Lower lobe of right lung (tissue), 2 donors: ENCODE data around the gene RTN4RL1. TPM values are rescaled to one million over a fixed set of nuclear protein-coding genes. Genes with fewer than 3 reads are reported as not detected.

Source experiments
- ATAC-seq, 2 donors: fragments of 200-7000 bp; cut with Tn5 transposase; one replicate each; pipeline ENCODE4 v1.9.1; 2020 to 2022; ENCODE audit warnings: mild to moderate bottlenecking in 2 of 2, moderate library complexity in 2 of 2
- DNase-seq: peaks from one replicate; pipeline ENCODE4 v3.0.0-alpha.2; 2020
- H3K27ac ChIP-seq: fragments of 200-600 bp; one replicate; pipeline ENCODE4 v1.8.0; 2022
- H3K27me3 ChIP-seq: fragments of 200-600 bp; one replicate; pipeline ENCODE4 v1.8.0; 2022; ENCODE audit warnings: low read depth
- H3K36me3 ChIP-seq: fragments of 200-600 bp; one replicate; pipeline ENCODE4 v1.8.0; 2022; ENCODE audit warnings: mild to moderate bottlenecking
- H3K4me1 ChIP-seq: fragments of 200-600 bp; one replicate; pipeline ENCODE4 v1.8.0; 2022
- H3K4me3 ChIP-seq: fragments of 200-600 bp; one replicate; pipeline ENCODE4 v1.8.0; 2022; ENCODE audit warnings: mild to moderate bottlenecking
- H3K9me3 ChIP-seq: fragments of 200-600 bp; one replicate; pipeline ENCODE4 v1.8.0; 2022
- intact Hi-C: fragments of 100-400 bp; cut with DNase I; formaldehyde crosslinking; loops from one replicate; pipeline ENCODE4 v1.11.0; 2022
- total RNA-seq: library from RNA; stranded (reverse); fragmentation: NEBNext Ultra II Directional; extraction: Animal tissue kit (Norgen Biotek cat#: 25700); gene quantifications from one replicate; pipeline ENCODE4 v1.2.1, GENCODE V29; 2021
- TF ChIP-seq, protein P1 (sequence below): fragments of 200-600 bp; IDR thresholded peaks from one replicate; pipeline ENCODE4 v1.8.0; 2022; ENCODE audit warnings: antibody characterized with exemption, mild to moderate bottlenecking
- donor health status: DM: no; HTN: yes; CAD: no; lungs with severe emphysema.

Gene RTN4RL1
- total RNA-seq, 1 donor from 2014 or later = 5.8 TPM

DNA sequence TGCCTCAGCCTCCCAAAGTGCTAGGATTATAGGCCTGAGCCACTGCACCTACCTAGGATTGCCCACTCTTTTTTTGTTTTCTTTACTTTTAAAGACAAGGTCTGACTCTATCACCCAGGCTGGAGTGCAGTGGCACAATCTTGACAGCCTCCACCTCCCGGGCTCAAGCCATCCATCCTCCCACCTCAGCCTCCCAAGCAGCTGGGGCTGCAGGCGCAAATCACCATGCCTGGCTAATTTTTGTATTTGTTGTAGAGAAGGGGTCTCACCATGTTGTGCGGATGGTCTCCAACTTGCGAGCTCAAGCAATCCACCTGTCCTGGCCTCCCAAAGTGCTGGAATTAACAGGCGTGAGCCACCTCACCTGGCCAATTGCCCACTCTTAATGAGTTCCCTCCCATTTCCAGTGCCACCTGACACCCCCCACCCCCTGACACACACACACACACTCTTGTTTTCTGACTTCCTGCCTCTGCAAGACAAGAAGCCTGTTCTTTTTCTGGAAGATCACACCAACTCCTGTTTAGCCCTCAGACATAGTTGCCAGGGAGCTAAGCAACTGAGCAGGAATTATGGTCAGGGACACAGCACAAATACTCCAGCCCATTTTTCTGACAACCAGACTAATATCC is 19.2 kb upstream of the RTN4RL1 start:
- no peaks in the 10 kb centered on the region for H3K27me3 ChIP-seq
- DNase-seq = no peak
- intact Hi-C loops = no loop called here
- no peak overlapping the region for H3K27ac ChIP-seq
- H3K4me3 ChIP-seq = no peak overlapping the region
- H3K9me3 ChIP-seq = no peaks in the 10 kb centered on the region
- peaks cover 31% of the 10 kb centered on the region for H3K36me3 ChIP-seq
- TF ChIP-seq, protein P1, sequence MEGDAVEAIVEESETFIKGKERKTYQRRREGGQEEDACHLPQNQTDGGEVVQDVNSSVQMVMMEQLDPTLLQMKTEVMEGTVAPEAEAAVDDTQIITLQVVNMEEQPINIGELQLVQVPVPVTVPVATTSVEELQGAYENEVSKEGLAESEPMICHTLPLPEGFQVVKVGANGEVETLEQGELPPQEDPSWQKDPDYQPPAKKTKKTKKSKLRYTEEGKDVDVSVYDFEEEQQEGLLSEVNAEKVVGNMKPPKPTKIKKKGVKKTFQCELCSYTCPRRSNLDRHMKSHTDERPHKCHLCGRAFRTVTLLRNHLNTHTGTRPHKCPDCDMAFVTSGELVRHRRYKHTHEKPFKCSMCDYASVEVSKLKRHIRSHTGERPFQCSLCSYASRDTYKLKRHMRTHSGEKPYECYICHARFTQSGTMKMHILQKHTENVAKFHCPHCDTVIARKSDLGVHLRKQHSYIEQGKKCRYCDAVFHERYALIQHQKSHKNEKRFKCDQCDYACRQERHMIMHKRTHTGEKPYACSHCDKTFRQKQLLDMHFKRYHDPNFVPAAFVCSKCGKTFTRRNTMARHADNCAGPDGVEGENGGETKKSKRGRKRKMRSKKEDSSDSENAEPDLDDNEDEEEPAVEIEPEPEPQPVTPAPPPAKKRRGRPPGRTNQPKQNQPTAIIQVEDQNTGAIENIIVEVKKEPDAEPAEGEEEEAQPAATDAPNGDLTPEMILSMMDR = no peak
- ATAC-seq = no peak
- peaks cover 35% of the 10 kb centered on the region for H3K4me1 ChIP-seq

DNA sequence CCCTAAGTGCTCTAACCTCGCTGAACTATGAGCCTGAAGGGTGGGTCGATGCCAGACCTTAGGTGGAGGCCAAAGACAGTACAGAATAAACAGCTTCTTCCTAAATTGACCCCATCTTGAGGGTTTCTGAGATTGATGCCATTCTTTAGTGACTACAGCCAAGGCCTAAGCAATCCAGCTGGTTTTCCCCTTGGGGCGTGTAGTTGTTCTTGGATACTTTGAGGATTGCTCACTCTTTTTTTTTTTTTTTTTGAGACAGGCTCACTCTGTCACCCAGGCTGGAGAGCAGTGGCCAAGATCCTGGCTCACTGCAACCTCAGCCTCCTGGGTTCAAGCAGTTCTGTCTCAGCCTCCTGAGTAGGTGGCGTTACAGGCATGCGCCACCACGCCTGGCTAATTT is 18.7 kb upstream of the RTN4RL1 start:
- Histone ChIP-seq H3K27me3 (no peaks in the 10 kb centered on the region), H3K4me3 (no peak overlapping the region), H3K4me1 (peaks cover 29% of the 10 kb centered on the region), H3K36me3 (peaks cover 32% of the 10 kb centered on the region), H3K9me3 (no peaks in the 10 kb centered on the region), H3K27ac (no peak overlapping the region)
- intact Hi-C loops = no loop called here
- DNase-seq (no peak), ATAC-seq (no peak)
- TF ChIP-seq, protein P1 = no peak

DNA sequence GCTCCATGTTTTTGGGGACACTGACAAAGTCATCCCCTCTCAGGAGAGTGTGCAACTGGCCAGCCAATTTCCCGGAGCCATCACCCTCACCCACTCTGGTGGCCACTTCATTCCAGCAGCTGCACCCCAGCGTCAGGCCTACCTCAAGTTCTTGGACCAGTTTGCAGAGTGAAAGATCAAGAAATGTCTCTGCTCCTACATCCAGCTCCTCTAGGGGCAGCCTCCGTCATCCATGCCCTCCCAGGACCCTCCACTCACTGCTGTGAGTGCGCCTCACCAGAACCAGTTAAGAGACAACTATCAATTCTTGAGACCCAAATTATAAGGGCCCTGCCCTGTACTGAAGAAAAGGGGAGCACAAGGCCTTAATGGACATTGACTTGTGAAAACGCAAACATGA is 17.8 kb upstream of the RTN4RL1 start:
- H3K27ac ChIP-seq = peak overlapping the region; percentile 90
- intact Hi-C loops = no loop called here

DNA sequence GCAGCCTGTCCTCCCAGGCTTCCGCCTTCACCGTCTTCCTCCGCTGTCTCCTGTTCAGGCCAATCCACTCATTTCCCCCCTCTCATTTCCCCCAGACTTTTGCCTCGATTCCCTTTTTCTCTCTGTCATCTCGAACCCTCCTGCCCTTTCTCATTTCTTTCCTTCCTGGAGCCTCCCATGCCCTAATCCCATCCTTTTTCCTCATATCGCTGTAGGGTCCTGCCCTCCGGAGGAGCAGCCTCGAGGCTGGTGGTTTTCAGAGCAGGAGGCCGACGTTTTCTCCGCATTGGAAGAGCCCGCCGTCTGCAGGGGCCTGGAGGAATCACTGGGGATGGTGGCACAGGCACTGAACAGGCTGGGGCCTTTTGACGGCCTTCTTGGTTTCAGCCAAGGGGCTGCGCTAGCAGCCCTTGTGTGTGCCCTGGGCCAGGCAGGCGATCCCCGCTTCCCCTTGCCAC is 17.3 kb upstream of the RTN4RL1 start:
- Histone ChIP-seq H3K27ac (peak overlapping the region; percentile 90), H3K4me1 (peaks cover 26% of the 10 kb centered on the region), H3K4me3 (peak overlapping the region; percentile 68), H3K36me3 (peaks cover 45% of the 10 kb centered on the region), H3K27me3 (no peaks in the 10 kb centered on the region), H3K9me3 (no peaks in the 10 kb centered on the region)
- intact Hi-C loops = no loop called here
- ATAC-seq (peak; percentile 0), DNase-seq (no peak)
- TF ChIP-seq, protein P1 = no peak

More for the DNA sequence above, 17.8 kb upstream of the RTN4RL1 start:
- Histone ChIP-seq H3K4me1 (peaks cover 26% of the 10 kb centered on the region), H3K4me3 (peak overlapping the region; percentile 68), H3K27me3 (no peaks in the 10 kb centered on the region), H3K9me3 (no peaks in the 10 kb centered on the region), H3K36me3 (peaks cover 40% of the 10 kb centered on the region)
- no peak for ATAC-seq
- TF ChIP-seq, protein P1 = no peak
- DNase-seq = no peak

DNA sequence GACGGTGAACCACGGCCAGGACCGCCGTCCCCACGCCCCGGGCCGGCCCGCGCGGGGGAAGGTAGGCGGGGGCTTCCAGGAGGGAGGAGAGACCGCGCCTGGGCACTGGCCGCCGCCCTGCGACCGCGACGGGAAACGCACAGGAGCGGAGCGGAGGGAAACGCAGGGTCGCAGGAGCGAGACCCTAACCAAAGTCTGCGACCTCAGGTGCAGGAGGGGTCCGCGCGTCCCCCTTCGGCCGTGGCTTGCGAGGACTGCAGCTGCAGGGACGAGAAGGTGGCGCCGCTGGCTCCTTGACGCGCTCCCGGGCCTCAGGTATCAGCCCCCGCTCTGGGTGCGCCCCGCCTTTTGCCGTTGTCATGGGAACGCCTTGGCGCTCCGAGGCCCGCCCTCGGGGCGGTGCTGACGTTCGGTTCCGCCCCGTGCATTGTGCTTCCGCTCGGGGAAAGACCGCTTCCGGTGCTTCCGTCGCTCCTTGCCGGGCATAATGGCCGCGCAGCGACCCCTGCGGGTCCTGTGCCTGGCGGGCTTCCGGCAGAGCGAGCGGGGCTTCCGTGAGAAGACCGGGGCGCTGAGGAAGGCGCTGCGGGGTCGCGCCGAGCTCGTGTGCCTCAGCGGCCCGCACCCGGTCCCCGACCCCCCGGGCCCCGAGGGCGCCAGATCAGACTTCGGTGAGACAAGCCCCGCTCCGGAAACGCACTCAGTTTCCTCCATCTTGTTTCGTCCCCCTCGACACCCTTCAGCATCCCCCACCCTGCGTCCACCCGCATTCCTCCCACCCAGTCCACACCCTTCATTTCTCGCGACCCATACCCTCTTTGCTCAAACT is 16.6 kb upstream of the RTN4RL1 start, which contains the start of gene OVCA2:
Gene OVCA2 (plus strand): TSS at position 462 of the 829 bp plus-strand sequence. CDS start 26 bp downstream, at position 488.
- intact Hi-C loops = no loop called here
- peak; percentile 97 for ATAC-seq
- H3K4me3 ChIP-seq = peak within 1 kb of the TSS; percentile 68

More for the DNA sequence above, 16.6 kb upstream of the RTN4RL1 start, which contains the start of gene OVCA2:
- DNase-seq = peak; percentile 96
- TF ChIP-seq, protein P1 = peak; percentile 56
- peaks cover 26% of the 10 kb centered on the region for H3K4me1 ChIP-seq
- H3K9me3 ChIP-seq = no peaks in the 10 kb centered on the region
- H3K27ac ChIP-seq = peak within 1 kb of the TSS; percentile 90
- peaks cover 51% of the 10 kb centered on the region for H3K36me3 ChIP-seq
- no peaks in the 10 kb centered on the region for H3K27me3 ChIP-seq
